ENCODE data around the gene ZNF681.
"Not testable (repeated sequence)": the region's sequence is repeated elsewhere in the genome, so short reads cannot be mapped to it uniquely, and the experiment has no call there.

The ZNF681 gene

GRCh38 chr19:23772675-23773063 lies 14.0 kb upstream of the ZNF681 start:
- no peak for DNase-seq (ENCODE audit: low read depth)

- DNase-seq (ENCODE audit: low read depth), result peak; percentile 28
These were observed 13.3 kb upstream of the ZNF681 start for GRCh38 chr19:23771761-23772674.

- DNase-seq (ENCODE audit: low read depth), result no peak
These were observed 12.6 kb upstream of the ZNF681 start for GRCh38 chr19:23771316-23771715.

- DNase-seq (ENCODE audit: low read depth), result no peak
These were observed 12.1 kb upstream of the ZNF681 start for GRCh38 chr19:23770672-23771250.

GRCh38 chr19:23769691-23770468 lies 11.2 kb upstream of the ZNF681 start:
- DNase-seq (ENCODE audit: low read depth), result no peak

- no peak for DNase-seq (ENCODE audit: low read depth)
These were observed 8.3 kb upstream of the ZNF681 start for GRCh38 chr19:23766951-23767350.

GRCh38 chr19:23764781-23765180 lies 6.1 kb upstream of the ZNF681 start:
- no peak for DNase-seq (ENCODE audit: low read depth)

- DNase-seq (ENCODE audit: low read depth), result peak; percentile 61
These were observed 4.4 kb upstream of the ZNF681 start for GRCh38 chr19:23762884-23763711.

- DNase-seq (ENCODE audit: low read depth), result no peak
These were observed 3.8 kb upstream of the ZNF681 start for GRCh38 chr19:23762548-23762883.

GRCh38 chr19:23760326-23760725 lies 1.6 kb upstream of the ZNF681 start:
- not testable (repeated sequence) for DNase-seq (ENCODE audit: low read depth)

- not testable (repeated sequence) for DNase-seq (ENCODE audit: low read depth)
These were observed 15.0 kb downstream of the ZNF681 start for GRCh38 chr19:23743633-23744232.

- DNase-seq (ENCODE audit: low read depth), result not testable (repeated sequence)
These were observed 27.8 kb downstream of the ZNF681 start for GRCh38 chr19:23730729-23731465.

GRCh38 chr19:23724161-23724560 lies 34.5 kb downstream of the ZNF681 start:
- not testable (repeated sequence) for DNase-seq (ENCODE audit: low read depth)

GRCh38 chr19:23718802-23719201 lies 39.9 kb downstream of the ZNF681 start:
- DNase-seq (ENCODE audit: low read depth), result no peak

GRCh38 chr19:23716792-23717191 lies 41.9 kb downstream of the ZNF681 start:
- no peak for DNase-seq (ENCODE audit: low read depth)

GRCh38 chr19:23709347-23709746 lies 49.3 kb downstream of the ZNF681 start:
- no peak for DNase-seq (ENCODE audit: low read depth)

- DNase-seq (ENCODE audit: low read depth), result no peak
These were observed 52.0 kb downstream of the ZNF681 start for GRCh38 chr19:23706657-23707056.

- no peak for DNase-seq (ENCODE audit: low read depth)
These were observed 59.2 kb downstream of the ZNF681 start for GRCh38 chr19:23699521-23699860.

GRCh38 chr19:23698711-23699520 lies 59.8 kb downstream of the ZNF681 start:
- peak; percentile 15 for DNase-seq (ENCODE audit: low read depth)

- not testable (repeated sequence) for DNase-seq (ENCODE audit: low read depth)
These were observed 65.8 kb downstream of the ZNF681 start for GRCh38 chr19:23692937-23693336.

All from iris pigment epithelial cell (primary cell).